HG03575 (cell line): ENCODE measurements around the gene RALGAPA1.
"Not testable (repeated sequence)": the region's sequence is repeated elsewhere in the genome, so short reads cannot be mapped to it uniquely, and the experiment has no call there.

ENCODE experiments used
- ATAC-seq: cut with Tn5 transposase; IDR thresholded peaks from one replicate; pipeline ENCODE4 v1.9.1; 2021; ENCODE audit not compliant: unreplicated experiment, insufficient number of reproducible peaks, low FRiP score; ENCODE audit errors: extremely low read depth

Gene RALGAPA1

DNA sequence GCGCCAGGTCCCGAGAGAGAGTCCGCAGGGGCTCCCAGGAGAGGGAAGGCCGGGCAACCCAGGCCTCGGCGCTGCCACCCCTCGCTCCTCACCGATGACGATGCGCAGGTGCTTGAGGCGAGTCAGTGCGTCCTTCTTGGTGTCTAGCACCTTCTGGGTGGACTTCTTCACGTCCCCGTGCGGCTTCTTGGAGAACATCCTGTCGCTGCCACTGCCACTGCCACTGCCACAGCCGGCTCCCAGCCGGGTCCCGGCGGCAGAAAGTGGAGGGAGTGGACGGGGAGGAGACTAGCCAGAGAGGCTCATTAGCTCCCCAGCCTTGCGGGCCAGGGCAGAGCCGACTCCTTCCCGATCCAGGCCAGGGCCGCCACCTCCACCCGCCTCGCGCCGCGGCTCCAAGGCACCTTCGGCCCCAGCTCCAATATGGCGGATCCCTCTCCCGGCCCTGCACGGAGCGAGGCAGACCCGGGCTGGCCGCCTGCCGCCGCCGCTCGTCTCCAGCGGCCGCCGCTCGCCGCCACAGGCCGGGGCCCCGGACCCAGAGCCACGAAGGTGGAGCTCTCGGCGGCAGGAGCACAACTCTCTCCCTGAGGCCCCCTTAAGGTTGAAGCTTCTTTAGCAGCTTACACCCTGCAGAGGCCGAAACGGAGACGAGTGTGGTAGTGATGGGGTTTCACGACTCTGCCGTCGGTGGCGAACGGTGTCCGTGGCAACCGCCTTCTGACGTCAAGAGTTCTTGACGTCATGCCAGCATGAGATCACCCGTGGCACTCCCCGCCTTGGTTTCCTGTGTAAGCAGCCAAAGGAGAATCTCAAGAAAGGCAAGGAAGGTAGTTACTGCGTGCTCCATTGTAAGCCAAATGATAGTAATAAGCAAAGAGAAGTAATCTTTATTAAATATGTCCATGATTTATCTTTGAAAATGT lies at the start of gene RALGAPA1:
Gene RALGAPA1, minus strand, starts transcription at position 658 of the 926 bp plus-strand sequence. Its CDS starts 460 bp downstream, at position 198.
- ATAC-seq, result peak; percentile 80

DNA sequence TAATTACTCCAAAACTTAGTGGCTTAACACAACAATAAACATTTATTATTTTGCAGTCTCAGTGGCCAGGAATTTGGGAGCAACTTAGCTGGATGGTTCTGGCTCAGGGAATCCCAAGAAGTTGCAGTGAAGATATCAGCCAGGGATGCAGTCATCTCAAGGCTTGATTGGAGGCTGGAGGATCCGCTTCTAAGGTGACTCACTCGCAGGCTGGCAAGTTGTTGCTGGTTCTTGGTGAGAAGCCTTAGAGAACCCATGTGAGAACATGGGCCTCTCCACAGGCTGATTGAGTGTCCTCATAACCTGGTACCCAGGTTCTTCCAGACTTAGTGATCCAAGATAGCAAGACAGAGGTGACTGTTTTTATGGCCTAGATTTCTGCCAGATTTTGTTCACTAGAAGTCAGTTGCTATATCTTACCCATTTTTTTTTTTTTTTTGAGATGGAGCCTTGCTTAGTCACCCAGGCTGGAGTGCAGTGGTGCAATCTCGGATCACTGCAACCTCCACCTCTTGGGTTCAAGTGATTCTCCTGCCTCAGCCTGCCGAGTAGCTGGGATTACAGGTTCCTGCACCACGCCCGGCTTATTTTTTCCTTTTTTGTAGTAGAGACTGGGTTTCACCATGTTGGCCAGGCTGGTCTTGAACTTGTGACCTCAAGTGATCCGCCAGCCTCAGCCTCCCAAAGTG lies 49.6 kb upstream of the RALGAPA1 start:
- ATAC-seq, result no peak

GRCh38 chr14:35855876-35856481 lies 46.9 kb upstream of the RALGAPA1 start:
- ATAC-seq, result peak; percentile 89

DNA sequence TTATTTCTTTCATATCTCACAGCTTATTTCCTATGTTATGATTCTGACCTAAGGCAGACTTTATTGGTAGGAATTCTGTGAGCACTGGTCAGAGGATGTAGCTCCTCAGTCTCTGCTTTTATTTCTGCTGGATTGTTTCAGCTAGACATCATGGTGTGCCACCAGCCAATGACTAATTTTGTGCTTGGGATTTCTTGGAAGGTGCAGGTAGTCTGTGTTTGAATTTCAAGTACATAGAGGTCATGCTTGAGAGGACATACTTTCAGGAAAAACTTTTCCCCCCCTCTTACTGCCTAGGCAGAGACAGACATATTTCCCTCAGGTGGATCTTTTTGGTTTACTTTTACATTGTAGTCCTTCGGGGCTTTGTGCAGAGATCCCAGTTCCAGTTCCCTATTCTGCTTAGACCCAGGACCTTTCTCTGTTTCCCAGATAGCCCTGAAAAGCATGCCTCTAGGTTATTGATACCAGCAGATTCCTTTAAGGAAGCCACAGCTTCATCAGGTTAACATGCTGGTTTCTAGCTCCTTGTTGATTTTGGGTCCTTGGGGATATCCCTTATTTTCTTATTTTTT lies 45.7 kb upstream of the RALGAPA1 start:
- no peak for ATAC-seq

DNA sequence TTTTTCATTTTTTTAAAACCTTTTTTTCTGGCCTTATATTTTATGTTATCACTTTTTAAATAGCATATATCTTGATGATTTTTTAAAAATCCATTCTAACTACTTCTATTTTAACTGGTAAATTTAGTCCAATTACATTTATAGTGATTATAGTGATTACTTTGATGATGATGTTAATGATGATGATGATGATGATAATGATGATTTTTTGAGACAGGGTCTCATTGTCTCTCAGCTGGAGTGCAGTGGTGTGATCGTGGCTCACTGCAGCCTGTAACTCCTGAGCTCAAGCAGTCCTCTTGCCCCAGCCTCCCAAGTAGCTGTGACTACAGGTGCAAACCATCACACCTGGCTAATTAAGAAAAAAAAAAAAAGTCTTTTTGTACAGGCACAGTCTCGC lies 44.1 kb upstream of the RALGAPA1 start:
- no peak for ATAC-seq

- ATAC-seq, result no peak
Observed at GRCh38 chr14:35851823-35852222, 42.7 kb upstream of the RALGAPA1 start.

- no peak for ATAC-seq
Observed at GRCh38 chr14:35849122-35849521, 40.0 kb upstream of the RALGAPA1 start.

DNA sequence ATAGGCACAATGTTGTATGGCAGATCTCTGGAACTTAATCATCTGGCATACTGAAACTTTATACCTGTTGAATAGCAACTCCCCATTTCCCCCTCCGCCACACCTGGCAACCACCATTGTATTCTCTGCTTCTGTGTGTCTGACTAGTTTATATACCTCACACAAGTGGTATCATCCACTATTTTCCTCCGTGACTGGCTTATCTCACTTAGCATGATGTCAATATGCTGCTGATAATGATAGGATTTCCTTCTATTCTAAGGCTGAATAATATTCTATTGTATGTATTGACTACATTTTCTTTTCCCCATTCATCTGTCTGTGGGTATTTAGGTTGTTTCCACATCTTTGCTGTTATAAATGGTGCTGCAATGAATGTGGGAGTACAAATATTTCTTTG lies 38.5 kb upstream of the RALGAPA1 start:
- ATAC-seq, result no peak

DNA sequence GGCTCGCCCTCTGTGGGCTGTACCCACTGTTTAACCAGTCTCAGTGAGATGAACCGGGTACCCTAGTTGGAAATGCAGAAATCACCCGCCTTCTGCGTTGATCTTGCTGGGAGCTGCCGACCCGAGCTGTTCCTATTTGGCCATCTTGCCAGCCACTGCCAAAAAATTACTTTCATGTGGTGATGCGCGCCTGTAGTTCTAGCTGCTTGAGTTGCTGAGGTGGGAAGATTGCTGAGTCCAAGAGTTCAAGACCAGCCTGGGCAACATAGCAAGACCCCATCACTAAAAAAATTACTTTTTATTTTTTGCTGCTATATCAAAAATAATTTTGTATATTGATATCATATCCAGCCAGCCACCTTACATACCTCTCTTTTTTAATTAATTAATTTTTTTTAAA lies 35.4 kb upstream of the RALGAPA1 start:
- ATAC-seq, result no peak

DNA sequence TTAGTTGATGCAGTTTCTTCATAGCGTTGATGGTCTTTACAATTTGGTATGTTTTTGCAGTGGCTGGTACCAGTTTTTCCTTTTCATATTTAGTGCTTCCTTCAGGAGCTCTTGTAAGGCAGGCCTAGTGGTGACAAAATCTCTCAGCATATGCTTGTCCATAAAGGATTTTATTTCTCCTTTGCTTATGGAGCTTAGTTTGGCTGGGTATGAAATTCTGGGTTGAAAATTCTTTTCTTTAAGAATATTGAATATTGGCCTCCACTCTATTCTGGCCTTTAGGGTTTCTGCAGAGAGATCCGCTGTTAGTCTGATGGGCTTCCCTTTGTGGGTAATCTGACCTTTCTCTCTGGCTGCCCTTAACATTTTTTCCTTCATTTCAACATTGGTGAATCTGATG lies 33.1 kb upstream of the RALGAPA1 start:
- not testable (repeated sequence) for ATAC-seq

GRCh38 chr14:35841704-35842103 lies 32.6 kb upstream of the RALGAPA1 start:
- not testable (repeated sequence) for ATAC-seq

GRCh38 chr14:35835208-35835982 lies 26.3 kb upstream of the RALGAPA1 start:
- ATAC-seq, result no peak

DNA sequence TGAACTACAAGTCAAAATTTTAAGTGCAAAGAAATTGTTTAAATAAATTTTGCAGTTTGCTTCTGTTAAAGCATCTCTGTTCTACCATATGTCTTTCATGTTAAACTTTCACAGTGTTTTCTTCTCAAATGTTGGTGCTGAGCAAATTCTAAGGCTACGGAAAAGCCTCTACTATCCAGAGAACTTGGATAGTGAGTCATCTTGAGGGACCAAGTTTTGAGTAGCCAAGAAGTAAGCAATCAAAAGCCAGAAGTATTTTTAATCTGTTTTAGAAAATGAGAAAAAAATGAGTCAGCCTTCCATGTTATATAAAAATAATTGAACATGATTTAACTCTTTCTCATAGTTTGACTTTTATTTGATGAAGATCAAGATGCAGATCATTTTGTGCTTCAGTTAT lies 20.4 kb upstream of the RALGAPA1 start:
- no peak for ATAC-seq

DNA sequence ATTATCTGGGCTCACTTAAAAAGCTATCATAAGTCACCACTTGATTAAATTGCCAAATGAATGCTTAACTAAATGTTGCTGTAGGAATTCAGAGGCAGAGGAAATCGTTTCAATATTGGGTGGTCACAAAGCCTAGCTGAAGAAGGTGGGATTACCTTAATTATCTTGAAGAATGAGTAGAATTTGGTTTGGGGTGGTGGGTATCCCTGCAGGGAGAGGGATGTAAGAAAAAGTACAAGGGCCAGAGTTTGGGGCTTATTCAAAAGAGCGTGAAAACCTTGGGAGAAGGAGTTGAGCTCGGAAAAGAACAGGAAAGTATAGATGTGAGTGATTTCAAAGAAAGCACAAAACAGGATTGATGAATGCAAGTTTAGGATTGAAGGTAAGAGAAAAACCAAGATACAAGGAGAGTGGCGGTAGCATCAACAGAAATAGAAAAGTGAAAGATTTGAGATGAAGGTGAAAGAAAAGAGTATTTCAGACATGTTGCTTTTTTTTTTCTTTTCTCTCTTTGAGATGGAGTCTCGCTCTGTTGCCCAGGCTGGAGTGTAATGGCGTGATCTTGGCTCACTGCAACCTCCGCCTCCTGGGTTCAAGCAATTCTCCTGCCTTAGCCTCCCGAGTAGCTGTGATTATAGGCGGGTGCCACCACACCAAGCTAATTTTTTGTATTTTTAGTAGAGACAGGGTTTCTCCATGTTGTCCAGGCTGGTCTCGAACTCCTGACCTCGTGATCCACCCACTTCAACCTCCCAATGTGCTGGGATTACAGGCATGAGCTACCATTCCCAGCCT lies 18.8 kb upstream of the RALGAPA1 start:
- no peak for ATAC-seq

- ATAC-seq, result no peak
Observed at GRCh38 chr14:35826952-35827416, 17.9 kb upstream of the RALGAPA1 start.

- peak; percentile 97 for ATAC-seq
Observed at GRCh38 chr14:35826218-35826951, 17.3 kb upstream of the RALGAPA1 start, which contains the start of gene BRMS1L. TSS of gene BRMS1L (plus strand) at chr14:35826338. CDS start at chr14:35826517, 179 bp downstream.

- no peak for ATAC-seq
Observed at GRCh38 chr14:35825968-35826217, 16.8 kb upstream of the RALGAPA1 start.
